ENCODE measurements around the gene PPP1R12B.
"Not testable (repeated sequence)": the region's sequence is repeated elsewhere in the genome, so short reads cannot be mapped to it uniquely, and the experiment has no call there.

Gene PPP1R12B

GRCh38 chr1:202422709-202423108 lies 74.2 kb downstream of the PPP1R12B start:
- not testable (repeated sequence) for H3K4me3 ChIP-seq (ENCODE audit: low read depth, low read length)

DNA sequence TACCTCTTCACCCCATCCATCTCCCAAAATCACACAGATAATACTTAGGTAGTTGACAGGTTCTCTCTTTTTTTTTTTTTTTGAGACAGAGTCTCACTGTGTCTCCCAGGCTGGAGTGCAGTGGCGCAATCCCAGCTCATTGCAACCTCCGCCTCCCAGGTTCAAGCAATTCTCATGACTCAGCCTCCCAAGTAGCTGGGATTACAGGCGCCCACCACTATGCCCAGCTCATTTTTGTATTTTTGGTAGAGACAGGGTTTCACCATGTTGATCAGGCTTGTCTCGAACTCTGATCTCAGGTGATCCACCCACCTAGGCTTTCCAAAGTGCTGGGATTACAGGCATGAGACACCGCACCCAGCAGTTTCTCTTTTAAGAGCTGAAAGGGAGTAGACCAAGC lies 75.8 kb downstream of the PPP1R12B start:
- not testable (repeated sequence) for H3K4me3 ChIP-seq (ENCODE audit: low read depth, low read length)

DNA sequence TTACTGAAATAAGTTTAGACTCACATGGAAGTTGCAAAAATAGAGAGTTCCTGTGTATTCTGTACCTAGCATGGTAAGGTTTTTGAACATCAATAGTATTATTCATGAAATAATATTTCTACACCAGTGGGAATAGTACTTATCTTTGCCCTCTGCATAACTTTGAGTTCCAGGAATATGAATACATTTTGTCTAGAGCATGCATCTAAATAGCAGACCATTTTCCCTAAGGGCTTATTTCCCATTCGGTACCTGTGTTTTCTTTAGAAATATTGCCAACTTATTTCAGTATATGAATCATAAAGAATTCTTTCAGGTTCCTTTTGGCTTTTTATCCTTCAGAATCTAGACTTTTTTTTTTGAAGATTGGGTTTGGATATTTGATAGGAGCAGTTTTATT lies 81.6 kb downstream of the PPP1R12B start:
- H3K4me3 ChIP-seq (ENCODE audit: low read depth, low read length): not testable (repeated sequence)

DNA sequence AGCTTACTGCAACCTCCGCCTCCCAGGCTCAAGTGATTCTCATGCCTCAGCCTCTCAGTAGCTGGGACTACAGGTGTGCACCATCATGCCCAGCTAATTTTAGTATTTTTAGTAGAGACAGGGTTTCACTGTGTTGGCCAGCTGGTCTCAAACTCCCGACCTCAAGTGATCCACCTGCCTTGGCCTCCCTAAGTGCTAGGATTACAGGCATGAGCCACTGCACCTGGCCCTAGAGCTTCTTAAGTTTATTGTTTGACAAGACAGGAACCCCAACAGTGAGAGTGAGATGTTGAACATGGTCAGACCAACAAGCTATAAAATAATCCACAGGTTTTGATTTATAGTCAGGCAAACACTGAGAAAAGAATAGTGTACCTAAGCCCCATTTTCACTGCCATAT lies 83.8 kb downstream of the PPP1R12B start:
- not testable (repeated sequence) for H3K4me3 ChIP-seq (ENCODE audit: low read depth, low read length)

- no peak overlapping the region for H3K4me3 ChIP-seq (ENCODE audit: low read depth, low read length)
- TF ChIP-seq CTCF (IDR thresholded peaks at IDR 0.05; ENCODE audit: low read depth, low read length): no peak
Observed at GRCh38 chr1:202433155-202434043, 84.9 kb downstream of the PPP1R12B start.

- no peak for TF ChIP-seq CTCF (IDR thresholded peaks at IDR 0.05; ENCODE audit: low read depth, low read length)
- H3K4me3 ChIP-seq (ENCODE audit: low read depth, low read length): no peak overlapping the region
Observed at GRCh38 chr1:202434059-202434458, 85.6 kb downstream of the PPP1R12B start.

GRCh38 chr1:202438393-202439174 lies 90.1 kb downstream of the PPP1R12B start:
- H3K4me3 ChIP-seq (ENCODE audit: low read depth, low read length): no peak overlapping the region
- TF ChIP-seq CTCF (IDR thresholded peaks at IDR 0.05; ENCODE audit: low read depth, low read length): no peak

GRCh38 chr1:202439308-202439707 lies 90.8 kb downstream of the PPP1R12B start:
- H3K4me3 ChIP-seq (ENCODE audit: low read depth, low read length): no peak overlapping the region
- no peak for TF ChIP-seq CTCF (IDR thresholded peaks at IDR 0.05; ENCODE audit: low read depth, low read length)

GRCh38 chr1:202448140-202448539 lies 99.6 kb downstream of the PPP1R12B start:
- H3K4me3 ChIP-seq (ENCODE audit: low read depth, low read length): not testable (repeated sequence)

DNA sequence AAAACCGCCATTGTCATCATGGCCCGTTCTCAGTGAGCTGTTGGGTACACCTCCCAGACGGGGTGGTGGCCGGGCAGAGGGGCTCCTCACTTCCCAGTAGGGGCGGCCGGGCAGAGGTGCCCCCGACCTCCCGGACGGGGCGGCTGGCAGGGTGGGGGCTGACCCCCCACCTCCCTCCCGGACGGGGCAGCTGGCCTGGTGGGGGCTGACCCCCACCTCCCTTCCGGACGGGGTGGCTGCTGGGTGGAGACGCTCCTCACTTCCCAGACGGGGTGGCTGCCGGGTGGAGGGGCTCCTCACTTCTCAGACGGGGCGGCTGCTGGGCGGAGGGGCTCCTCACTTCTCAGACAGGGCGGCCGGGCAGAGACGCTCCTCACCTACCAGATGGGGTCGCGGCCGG lies 103.1 kb downstream of the PPP1R12B start:
- not testable (repeated sequence) for H3K4me3 ChIP-seq (ENCODE audit: low read depth, low read length)
